ENCODE data around the gene HOXA9. TPM values are rescaled to one million over a fixed set of nuclear protein-coding genes. Genes with fewer than 3 reads are reported as not detected.
A peak's percentile ranks its signal among the peaks of the same experiment; 100 is the strongest.

HOXA9 gene
- total RNA-seq, 1 donor from 2014 or later: not detected

DNA sequence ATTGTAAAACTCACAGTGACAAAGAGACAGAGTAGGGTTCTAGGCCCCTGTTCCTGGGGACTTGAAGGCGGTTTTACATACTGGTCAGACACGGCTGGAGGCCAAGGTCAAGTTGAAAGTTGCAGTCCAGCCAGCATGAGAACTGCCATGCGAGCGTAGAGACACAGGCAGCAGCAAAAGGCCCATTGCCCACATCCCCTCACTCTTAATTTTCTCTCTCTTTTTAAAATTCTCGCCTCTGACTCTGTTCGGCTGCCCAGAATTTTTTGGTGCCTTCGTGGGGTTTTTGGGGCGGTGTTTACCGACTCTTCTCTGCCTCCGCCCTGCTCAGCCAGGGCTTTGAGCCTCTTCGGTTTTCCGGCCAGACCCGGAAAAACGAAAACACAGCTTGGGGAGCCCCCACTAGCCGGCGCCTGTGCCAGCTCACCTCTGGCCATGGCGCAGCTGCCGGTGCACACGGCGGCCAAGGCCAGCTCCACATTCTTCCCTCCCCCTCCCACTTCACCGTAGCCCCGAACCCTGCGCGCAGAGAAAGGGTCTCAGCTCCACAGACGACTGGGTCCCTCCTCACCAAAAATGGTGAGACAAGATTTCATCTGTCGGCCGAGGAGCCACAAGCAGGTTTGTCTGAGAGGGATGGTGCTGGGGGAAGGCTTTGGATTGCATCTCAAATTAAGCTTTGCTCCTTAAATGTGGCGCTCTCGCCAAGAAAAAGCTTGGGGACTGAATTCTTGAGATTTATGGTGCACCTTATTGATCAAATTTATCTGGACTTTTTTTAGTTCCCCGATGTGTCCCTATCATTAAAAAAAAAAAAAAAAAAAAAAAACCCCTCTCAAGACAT, 36.9 kb upstream of the HOXA9 start:
- no peak overlapping the region for H2AFZ ChIP-seq (ENCODE audit: low read depth, low read length)
- Mint-ChIP-seq H3K4me3 (ENCODE audit: unreplicated experiment) (no peak overlapping the region), H3K4me1 (ENCODE audit: low read depth, unreplicated experiment) (no peaks in the 10 kb centered on the region), H3K36me3 (ENCODE audit: low read depth, unreplicated experiment) (no peaks in the 10 kb centered on the region), H3K27me3 (ENCODE audit: low read depth, unreplicated experiment) (peaks cover 89% of the 10 kb centered on the region), H3K27ac (ENCODE audit: unreplicated experiment) (peak overlapping the region; percentile 47), H3K9me3 (ENCODE audit: unreplicated experiment) (peaks cover 23% of the 10 kb centered on the region)
- DNase-seq (ENCODE audit: low read depth): no peak
- H3K9ac ChIP-seq (ENCODE audit: low read length): no peak overlapping the region
- peaks cover 96% of the 10 kb centered on the region for H3K27me3 ChIP-seq (ENCODE audit: insufficient read depth, low read length)
- H3K9me3 ChIP-seq (ENCODE audit: insufficient read depth, low read depth, low read length): peaks cover 8% of the 10 kb centered on the region
- peaks cover 10% of the 10 kb centered on the region for H3K4me1 ChIP-seq (ENCODE audit: insufficient read depth, low read length)
- H3K36me3 ChIP-seq (ENCODE audit: insufficient read depth, low read length): no peaks in the 10 kb centered on the region
- H3K79me2 ChIP-seq (ENCODE audit: insufficient read depth, low read length): no peaks in the 10 kb centered on the region
- H4K20me1 ChIP-seq (ENCODE audit: insufficient read depth, low read length): peaks cover 37% of the 10 kb centered on the region
- FAIRE-seq: no peak
- H3K4me3 ChIP-seq (ENCODE audit: insufficient read depth, low read depth, low read length): no peak overlapping the region
- peak; percentile 28 for TF ChIP-seq EZH2 (IDR thresholded peaks at IDR 0.05; ENCODE audit: insufficient read depth, low read length)
- TF ChIP-seq, protein P1, sequence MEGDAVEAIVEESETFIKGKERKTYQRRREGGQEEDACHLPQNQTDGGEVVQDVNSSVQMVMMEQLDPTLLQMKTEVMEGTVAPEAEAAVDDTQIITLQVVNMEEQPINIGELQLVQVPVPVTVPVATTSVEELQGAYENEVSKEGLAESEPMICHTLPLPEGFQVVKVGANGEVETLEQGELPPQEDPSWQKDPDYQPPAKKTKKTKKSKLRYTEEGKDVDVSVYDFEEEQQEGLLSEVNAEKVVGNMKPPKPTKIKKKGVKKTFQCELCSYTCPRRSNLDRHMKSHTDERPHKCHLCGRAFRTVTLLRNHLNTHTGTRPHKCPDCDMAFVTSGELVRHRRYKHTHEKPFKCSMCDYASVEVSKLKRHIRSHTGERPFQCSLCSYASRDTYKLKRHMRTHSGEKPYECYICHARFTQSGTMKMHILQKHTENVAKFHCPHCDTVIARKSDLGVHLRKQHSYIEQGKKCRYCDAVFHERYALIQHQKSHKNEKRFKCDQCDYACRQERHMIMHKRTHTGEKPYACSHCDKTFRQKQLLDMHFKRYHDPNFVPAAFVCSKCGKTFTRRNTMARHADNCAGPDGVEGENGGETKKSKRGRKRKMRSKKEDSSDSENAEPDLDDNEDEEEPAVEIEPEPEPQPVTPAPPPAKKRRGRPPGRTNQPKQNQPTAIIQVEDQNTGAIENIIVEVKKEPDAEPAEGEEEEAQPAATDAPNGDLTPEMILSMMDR (IDR thresholded peaks at IDR 0.05; ENCODE audit: insufficient read depth, low read depth, low read length): no peak
- H3K4me2 ChIP-seq (ENCODE audit: low read length): no peak overlapping the region
- no peak overlapping the region for H3K27ac ChIP-seq (ENCODE audit: low read depth, low read length)

DNA sequence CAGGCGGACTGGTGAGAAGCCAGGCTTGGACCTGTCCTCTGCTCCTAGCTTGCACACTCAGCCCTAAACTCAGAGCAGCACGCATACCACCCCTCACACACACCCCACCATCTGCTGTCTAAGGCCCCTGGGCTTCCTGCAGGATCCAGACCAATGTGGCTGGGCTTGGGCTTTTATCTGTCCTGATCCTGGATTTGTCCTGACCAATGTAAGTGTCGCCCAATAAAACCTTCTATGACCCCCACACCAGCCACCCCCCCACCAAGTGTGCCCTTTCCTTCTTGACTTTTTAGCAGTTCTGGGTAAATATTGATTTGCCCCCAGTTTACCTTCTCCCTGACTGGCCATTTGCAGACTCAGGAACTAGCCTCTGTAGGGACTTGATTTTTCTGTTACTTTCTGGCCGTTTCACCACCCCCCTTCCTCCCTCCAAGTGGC, 36.3 kb upstream of the HOXA9 start:
- DNase-seq (ENCODE audit: low read depth) (no peak), FAIRE-seq (no peak)
- H3K9me3 ChIP-seq (ENCODE audit: insufficient read depth, low read depth, low read length): peaks cover 8% of the 10 kb centered on the region
- Mint-ChIP-seq H3K36me3 (ENCODE audit: low read depth, unreplicated experiment) (no peaks in the 10 kb centered on the region), H3K4me1 (ENCODE audit: low read depth, unreplicated experiment) (no peaks in the 10 kb centered on the region), H3K27me3 (ENCODE audit: low read depth, unreplicated experiment) (peaks cover 90% of the 10 kb centered on the region), H3K27ac (ENCODE audit: unreplicated experiment) (peak overlapping the region; percentile 47), H3K4me3 (ENCODE audit: unreplicated experiment) (no peak overlapping the region), H3K9me3 (ENCODE audit: unreplicated experiment) (peaks cover 23% of the 10 kb centered on the region)
- no peak overlapping the region for H2AFZ ChIP-seq (ENCODE audit: low read depth, low read length)
- H3K4me3 ChIP-seq (ENCODE audit: insufficient read depth, low read depth, low read length): no peak overlapping the region
- H3K79me2 ChIP-seq (ENCODE audit: insufficient read depth, low read length): no peaks in the 10 kb centered on the region
- TF ChIP-seq, protein P1 (IDR thresholded peaks at IDR 0.05; ENCODE audit: insufficient read depth, low read depth, low read length): no peak
- no peak for TF ChIP-seq EZH2 (IDR thresholded peaks at IDR 0.05; ENCODE audit: insufficient read depth, low read length)
- H4K20me1 ChIP-seq (ENCODE audit: insufficient read depth, low read length): peaks cover 37% of the 10 kb centered on the region
- H3K4me1 ChIP-seq (ENCODE audit: insufficient read depth, low read length): peaks cover 10% of the 10 kb centered on the region
- peaks cover 95% of the 10 kb centered on the region for H3K27me3 ChIP-seq (ENCODE audit: insufficient read depth, low read length)
- H3K9ac ChIP-seq (ENCODE audit: low read length): no peak overlapping the region
- no peaks in the 10 kb centered on the region for H3K36me3 ChIP-seq (ENCODE audit: insufficient read depth, low read length)
- H3K4me2 ChIP-seq (ENCODE audit: low read length): peak overlapping the region; percentile 19
- no peak overlapping the region for H3K27ac ChIP-seq (ENCODE audit: low read depth, low read length)

All from astrocyte (in vitro differentiated cells and primary cell).